Measurements from ENCODE around the gene PRAC1. TPM values are rescaled to one million over a fixed set of nuclear protein-coding genes. Genes with fewer than 3 reads are reported as not detected.

PRAC1 gene
- total and polyA plus RNA-seq, 10 of the 15 experiments (the other 5 are each of a cell fraction or from before 2014, with no cell fraction given), result not detected

DNA sequence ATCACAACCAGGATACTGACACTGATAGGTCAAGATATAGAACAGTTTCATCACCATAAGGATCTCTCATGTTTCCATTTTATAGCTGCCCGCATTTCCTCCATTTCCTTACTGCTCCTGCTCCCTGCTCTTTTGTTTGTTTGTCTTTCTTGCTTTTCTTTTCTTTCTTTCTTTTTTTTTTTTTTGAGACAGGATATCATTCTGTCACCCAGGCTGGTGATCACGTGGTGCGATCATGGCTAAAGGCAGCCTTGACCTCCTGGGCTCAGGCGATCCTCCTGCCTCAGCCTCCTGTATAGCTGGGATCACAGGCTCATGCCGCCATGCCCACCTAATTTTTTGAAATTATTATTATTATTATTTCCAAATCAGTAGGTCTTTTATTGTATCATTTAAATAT lies 31.7 kb downstream of the PRAC1 start (continued):
- TF ChIP-seq, protein P1, sequence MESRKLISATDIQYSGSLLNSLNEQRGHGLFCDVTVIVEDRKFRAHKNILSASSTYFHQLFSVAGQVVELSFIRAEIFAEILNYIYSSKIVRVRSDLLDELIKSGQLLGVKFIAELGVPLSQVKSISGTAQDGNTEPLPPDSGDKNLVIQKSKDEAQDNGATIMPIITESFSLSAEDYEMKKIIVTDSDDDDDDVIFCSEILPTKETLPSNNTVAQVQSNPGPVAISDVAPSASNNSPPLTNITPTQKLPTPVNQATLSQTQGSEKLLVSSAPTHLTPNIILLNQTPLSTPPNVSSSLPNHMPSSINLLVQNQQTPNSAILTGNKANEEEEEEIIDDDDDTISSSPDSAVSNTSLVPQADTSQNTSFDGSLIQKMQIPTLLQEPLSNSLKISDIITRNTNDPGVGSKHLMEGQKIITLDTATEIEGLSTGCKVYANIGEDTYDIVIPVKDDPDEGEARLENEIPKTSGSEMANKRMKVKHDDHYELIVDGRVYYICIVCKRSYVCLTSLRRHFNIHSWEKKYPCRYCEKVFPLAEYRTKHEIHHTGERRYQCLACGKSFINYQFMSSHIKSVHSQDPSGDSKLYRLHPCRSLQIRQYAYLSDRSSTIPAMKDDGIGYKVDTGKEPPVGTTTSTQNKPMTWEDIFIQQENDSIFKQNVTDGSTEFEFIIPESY (IDR thresholded peaks at IDR 0.05), result no peak
- TF ChIP-seq, protein P2, sequence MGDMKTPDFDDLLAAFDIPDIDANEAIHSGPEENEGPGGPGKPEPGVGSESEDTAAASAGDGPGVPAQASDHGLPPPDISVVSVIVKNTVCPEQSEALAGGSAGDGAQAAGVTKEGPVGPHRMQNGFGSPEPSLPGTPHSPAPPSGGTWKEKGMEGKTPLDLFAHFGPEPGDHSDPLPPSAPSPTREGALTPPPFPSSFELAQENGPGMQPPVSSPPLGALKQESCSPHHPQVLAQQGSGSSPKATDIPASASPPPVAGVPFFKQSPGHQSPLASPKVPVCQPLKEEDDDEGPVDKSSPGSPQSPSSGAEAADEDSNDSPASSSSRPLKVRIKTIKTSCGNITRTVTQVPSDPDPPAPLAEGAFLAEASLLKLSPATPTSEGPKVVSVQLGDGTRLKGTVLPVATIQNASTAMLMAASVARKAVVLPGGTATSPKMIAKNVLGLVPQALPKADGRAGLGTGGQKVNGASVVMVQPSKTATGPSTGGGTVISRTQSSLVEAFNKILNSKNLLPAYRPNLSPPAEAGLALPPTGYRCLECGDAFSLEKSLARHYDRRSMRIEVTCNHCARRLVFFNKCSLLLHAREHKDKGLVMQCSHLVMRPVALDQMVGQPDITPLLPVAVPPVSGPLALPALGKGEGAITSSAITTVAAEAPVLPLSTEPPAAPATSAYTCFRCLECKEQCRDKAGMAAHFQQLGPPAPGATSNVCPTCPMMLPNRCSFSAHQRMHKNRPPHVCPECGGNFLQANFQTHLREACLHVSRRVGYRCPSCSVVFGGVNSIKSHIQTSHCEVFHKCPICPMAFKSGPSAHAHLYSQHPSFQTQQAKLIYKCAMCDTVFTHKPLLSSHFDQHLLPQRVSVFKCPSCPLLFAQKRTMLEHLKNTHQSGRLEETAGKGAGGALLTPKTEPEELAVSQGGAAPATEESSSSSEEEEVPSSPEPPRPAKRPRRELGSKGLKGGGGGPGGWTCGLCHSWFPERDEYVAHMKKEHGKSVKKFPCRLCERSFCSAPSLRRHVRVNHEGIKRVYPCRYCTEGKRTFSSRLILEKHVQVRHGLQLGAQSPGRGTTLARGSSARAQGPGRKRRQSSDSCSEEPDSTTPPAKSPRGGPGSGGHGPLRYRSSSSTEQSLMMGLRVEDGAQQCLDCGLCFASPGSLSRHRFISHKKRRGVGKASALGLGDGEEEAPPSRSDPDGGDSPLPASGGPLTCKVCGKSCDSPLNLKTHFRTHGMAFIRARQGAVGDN (IDR thresholded peaks at IDR 0.05), result no peak
- no peak for TF ChIP-seq CEBPB (IDR thresholded peaks at IDR 0.05; ENCODE audit: borderline replicate concordance in 1 of 2, low read depth in 2 of 2, low read length in 2 of 2)
- no peak for TF ChIP-seq SMAD5 (IDR thresholded peaks at IDR 0.05; ENCODE audit: low read depth)
- TF ChIP-seq RAD21 (IDR thresholded peaks at IDR 0.05; ENCODE audit: insufficient read depth, low read depth, low read length), result no peak
- TF ChIP-seq, protein P3, sequence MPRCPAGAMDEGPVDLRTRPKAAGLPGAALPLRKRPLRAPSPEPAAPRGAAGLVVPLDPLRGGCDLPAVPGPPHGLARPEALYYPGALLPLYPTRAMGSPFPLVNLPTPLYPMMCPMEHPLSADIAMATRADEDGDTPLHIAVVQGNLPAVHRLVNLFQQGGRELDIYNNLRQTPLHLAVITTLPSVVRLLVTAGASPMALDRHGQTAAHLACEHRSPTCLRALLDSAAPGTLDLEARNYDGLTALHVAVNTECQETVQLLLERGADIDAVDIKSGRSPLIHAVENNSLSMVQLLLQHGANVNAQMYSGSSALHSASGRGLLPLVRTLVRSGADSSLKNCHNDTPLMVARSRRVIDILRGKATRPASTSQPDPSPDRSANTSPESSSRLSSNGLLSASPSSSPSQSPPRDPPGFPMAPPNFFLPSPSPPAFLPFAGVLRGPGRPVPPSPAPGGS (IDR thresholded peaks at IDR 0.05; ENCODE audit: borderline replicate concordance, insufficient read depth, low read depth, low read length, poor library complexity, severe bottlenecking), result no peak
- TF ChIP-seq NFIC (IDR thresholded peaks at IDR 0.05; ENCODE audit: low read depth, low read length), result no peak

Data from GM12878 (cell line).